SK-N-SH (cell line): ENCODE data around the gene AGFG1. TPM values are rescaled to one million over a fixed set of nuclear protein-coding genes. Genes with fewer than 3 reads are reported as not detected.
A peak's percentile ranks its signal among the peaks of the same experiment; 100 is the strongest.

Experiments used
- CTCF ChIA-PET: fragments of 300-600, 350-600 bp; formaldehyde crosslinking; extraction: SDS; loops from one replicate; lab custom pipeline; 2021; lab: Yijun Ruan, JAX
- POLR2A ChIA-PET: fragments of 350-600 bp; sonication (Branson Sonifier 250); formaldehyde crosslinking; extraction: SDS; loops from one replicate; lab custom pipeline; 2020; ENCODE audit warnings: antibody characterized with exemption, inconsistent platforms; lab: Yijun Ruan, JAX
- DNase-seq: peaks from one replicate; pipeline ENCODE4 v3.0.0; 2012
- H2AFZ ChIP-seq: fragments of 200-600 bp; sonication (generic); 2 replicates; pipeline ENCODE4 v1.8.1; 2016; ENCODE audit warnings: antibody characterized with exemption, mild to moderate bottlenecking, low read depth
- H3F3A ChIP-seq: fragments of 200-600 bp; sonication (generic); replicated peaks from 2 replicates; pipeline ENCODE3; 2016; ENCODE audit warnings: antibody characterized with exemption, mild to moderate bottlenecking; ENCODE audit not compliant: insufficient read depth
- H3K27ac ChIP-seq, 2 experiments: fragments of 200-500 bp in 1 of 2; fragments of 200-600 bp in 1 of 2; sonication (Bioruptor generic) in 1 of 2; sonication (generic), shearing (Covaris generic) in 1 of 2; 2 replicates each; pipeline versions ENCODE4 v1.5.1 to v1.6.1; 2014 to 2016; ENCODE audit warnings: low read depth in 2 of 2, inconsistent platforms in 1 of 2, low read length in 1 of 2, mild to moderate bottlenecking in 1 of 2, mixed read lengths in 1 of 2
- H3K27me3 ChIP-seq: fragments of 200-600 bp; sonication (generic), shearing (Covaris generic); 2 replicates; pipeline ENCODE4 v1.6.1; 2016; ENCODE audit warnings: mixed run types; ENCODE audit not compliant: insufficient read depth
- H3K36me3 ChIP-seq, 2 experiments: fragments of 200-500 bp in 1 of 2; fragments of 200-600 bp in 1 of 2; sonication (Bioruptor generic) in 1 of 2; sonication (generic) in 1 of 2; replicated peaks in 1 of 2; 2 replicates each; pipeline versions ENCODE3 to v1.5.1; 2014 to 2016; ENCODE audit warnings: low read length in 1 of 2, mild to moderate bottlenecking in 1 of 2; ENCODE audit not compliant: insufficient read depth in 2 of 2, control insufficient read depth in 1 of 2
- H3K4me1 ChIP-seq, 2 experiments: fragments of 200-500 bp in 1 of 2; fragments of 200-600 bp in 1 of 2; sonication (Bioruptor generic) in 1 of 2; sonication (generic), shearing (Covaris generic) in 1 of 2; 2 replicates each; pipeline versions ENCODE4 v1.5.1 to v1.6.1; 2014 to 2016; ENCODE audit warnings: low read depth in 1 of 2, low read length in 1 of 2, mixed run types in 1 of 2; ENCODE audit not compliant: insufficient read depth in 2 of 2, control insufficient read depth in 1 of 2
- H3K4me2 ChIP-seq: fragments of 200-600 bp; sonication (generic), shearing (Covaris generic); 2 replicates; pipeline ENCODE4 v1.6.1; 2017; ENCODE audit warnings: mixed run types
- H3K4me3 ChIP-seq, 2 experiments: fragments of 200-500 bp in 1 of 2; fragments of 200-600 bp in 1 of 2; sonication (Bioruptor generic) in 1 of 2; sonication (generic), shearing (Covaris generic) in 1 of 2; 2 replicates each; pipeline versions ENCODE4 v1.5.1 to v1.8.1; 2014 to 2016; ENCODE audit warnings: low read depth in 2 of 2, inconsistent platforms in 1 of 2, low read length in 1 of 2, mild to moderate bottlenecking in 1 of 2, mixed read lengths in 1 of 2, moderate library complexity in 1 of 2
- H3K79me2 ChIP-seq: fragments of 200-600 bp; sonication (generic); 2 replicates; pipeline ENCODE4 v1.8.1; 2017; ENCODE audit warnings: mild to moderate bottlenecking; ENCODE audit not compliant: insufficient read depth
- H3K9ac ChIP-seq: fragments of 200-600 bp; sonication (generic); 2 replicates; pipeline ENCODE4 v1.6.1; 2017; ENCODE audit warnings: mixed run types
- H3K9me2 ChIP-seq: fragments of 200-600 bp; sonication (generic); 2 replicates; pipeline ENCODE4 v1.6.1; 2017; ENCODE audit warnings: mixed run types
- H3K9me3 ChIP-seq: fragments of 200-600 bp; sonication (generic); 2 replicates; pipeline ENCODE4 v1.6.1; 2017; ENCODE audit warnings: mixed run types, mild to moderate bottlenecking, moderate library complexity
- H4K20me1 ChIP-seq: fragments of 200-600 bp; sonication (generic); 2 replicates; pipeline ENCODE4 v1.6.1; 2017; ENCODE audit warnings: mild to moderate bottlenecking, mixed run types; ENCODE audit not compliant: insufficient read depth
- CTCF ChIP-seq: fragments of 200-600 bp; sonication (generic); IDR thresholded peaks from 2 replicates; pipeline ENCODE4 v1.6.1; 2017; ENCODE audit warnings: antibody characterized with exemption, mild to moderate bottlenecking, moderate library complexity
- GABPA ChIP-seq: IDR thresholded peaks from 2 replicates; pipeline ENCODE4 v1.4.0; 2012; ENCODE audit warnings: low read depth, mild to moderate bottlenecking
- NRF1 ChIP-seq: IDR thresholded peaks from 2 replicates; pipeline ENCODE4 v1.6.1; 2012; ENCODE audit warnings: low read depth, mild to moderate bottlenecking, low read length
- REST ChIP-seq: IDR thresholded peaks from 2 replicates; pipeline ENCODE4 v1.6.1; 2012; ENCODE audit warnings: mild to moderate bottlenecking, low read depth, low read length, moderate library complexity
- TAF1 ChIP-seq: IDR thresholded peaks from 2 replicates; pipeline ENCODE4 v1.6.1; 2012; ENCODE audit warnings: low read depth, mild to moderate bottlenecking, low read length, moderate library complexity, borderline replicate concordance
- TCF12 ChIP-seq: IDR thresholded peaks from 2 replicates; pipeline ENCODE4 v1.4.0; 2012
- YY1 ChIP-seq: IDR thresholded peaks from 2 replicates; pipeline ENCODE4 v1.4.0; 2012; ENCODE audit warnings: low read depth, mild to moderate bottlenecking
- WGBS: methylation state at CpG from one replicate; pipeline ENCODE4 v1.1.6; 2017; ENCODE audit warnings: low lambda C conversion rate; 5-methylcytosine and 5-hydroxymethylcytosine counted together
- polyA plus RNA-seq, 3 experiments: library from polyadenylated mRNA; depleted of rRNA; stranded (reverse); fragments of >200 nt; gene quantifications; 2 replicates each; pipeline ENCODE4 v1.2.3, GENCODE V29; 2012

Gene AGFG1
- polyA plus RNA-seq, 1 of the 3 experiments (the other 2 are of a cell fraction): 42.3 TPM

GRCh38 chr2:227451655-227451992, 20.3 kb upstream of the AGFG1 start:
- peaks cover 10% of the 10 kb centered on the region for H3F3A ChIP-seq
- H3K9me2 ChIP-seq: no peaks in the 10 kb centered on the region
- H3K79me2 ChIP-seq: no peaks in the 10 kb centered on the region
- no peaks in the 10 kb centered on the region for H3K36me3 ChIP-seq
- H3K27me3 ChIP-seq: no peaks in the 10 kb centered on the region
- H2AFZ ChIP-seq: no peak overlapping the region
- TF ChIP-seq GABPA (no peak), CTCF (no peak)
- H4K20me1 ChIP-seq: no peaks in the 10 kb centered on the region
- ChIA-PET CTCF (interaction anchor here (1.1 kb wide), 1 partner anchor 20 kb away, joined by 3 read pairs; no protein-coding TSS in a partner anchor), POLR2A (no interaction called here)
- H3K4me3 ChIP-seq: no peak overlapping the region
- DNase-seq: no peak
- H3K27ac ChIP-seq: peak overlapping the region in 1 of 2 experiments; percentile 60; a peak in 2 of 4 replicates
- no peak overlapping the region for H3K9ac ChIP-seq
- no peaks in the 10 kb centered on the region for H3K9me3 ChIP-seq
- peaks cover 5 to 9% of the 10 kb centered on the region in 2 experiments; a peak in 3 of 4 replicates for H3K4me1 ChIP-seq
- no peak overlapping the region for H3K4me2 ChIP-seq

GRCh38 chr2:227453810-227454209, 18.1 kb upstream of the AGFG1 start:
- Histone ChIP-seq H3K36me3 (no peaks in the 10 kb centered on the region), H4K20me1 (no peaks in the 10 kb centered on the region), H3K79me2 (no peaks in the 10 kb centered on the region), H2AFZ (no peak overlapping the region), H3K4me1 (peaks cover 0 to 5% of the 10 kb centered on the region in 2 experiments; a peak in 1 of 4 replicates), H3K4me3 (no peak overlapping the region), H3K27ac (no peak overlapping the region), H3F3A (peaks cover 6% of the 10 kb centered on the region)
- ChIA-PET CTCF (interaction anchor here (1.4 kb wide), 1 partner anchor 312 kb away, joined by 3 read pairs; no protein-coding TSS in a partner anchor), POLR2A (no interaction called here)
- WGBS: 89% methylated on average over 1 of the region's 1 CpG
- TF ChIP-seq TCF12 (no peak), NRF1 (no peak), YY1 (no peak), TAF1 (no peak), REST (no peak)
- TF ChIP-seq, all 33 proteins: peak for 0
- Histone ChIP-seq H3K9me3 (no peaks in the 10 kb centered on the region), H3K4me2 (no peak overlapping the region), H3K9me2 (no peaks in the 10 kb centered on the region), H3K27me3 (no peaks in the 10 kb centered on the region), H3K9ac (no peak overlapping the region)
- DNase-seq: no peak
